HCT116 (cell line): ENCODE data around the gene RFTN1. TPM values are rescaled to one million over a fixed set of nuclear protein-coding genes. Genes with fewer than 3 reads are reported as not detected.

Source experiments
- ATAC-seq: fragments of 200-7000 bp; cut with Tn5 transposase; 2 replicates; pipeline ENCODE4 v1.9.1; 2020; ENCODE audit warnings: mild to moderate bottlenecking, moderate library complexity
- BruUV-seq: library from RNA; stranded (reverse); fragments of 400-500 nt; replicated peaks from 2 replicates; lab custom pipeline; 2021; lab: Mats Ljungman, UMichigan
- CTCF ChIA-PET: fragments of 300-600 bp; sonication (Branson Sonifier 250); formaldehyde crosslinking; loops from one replicate; lab custom pipeline; 2021; ENCODE audit warnings: antibody characterized with exemption; lab: Charles Lee
- POLR2A ChIA-PET: fragments of 300-600, 350-600 bp; sonication (Branson Sonifier 250); formaldehyde crosslinking; loops from one replicate; lab custom pipeline; 2021; ENCODE audit warnings: antibody characterized with exemption; lab: Charles Lee
- RAD21 ChIA-PET, 2 experiments: fragments of 300-600 bp; sonication (Branson Sonifier 250); formaldehyde crosslinking; loops; one replicate each; lab custom pipeline; 2023; ENCODE audit warnings: low total read pairs in 2 of 2; ENCODE audit not compliant: uncharacterized antibody in 2 of 2, unreplicated experiment in 2 of 2, low non-redundant PET in 1 of 2; lab: Charles Lee
- DNase-seq: peaks from one replicate; pipeline ENCODE4 v3.0.0-alpha.2; 2010; ENCODE audit warnings: low read depth, low spot score
- H2AFZ ChIP-seq: fragments of 200-600 bp; shearing (Covaris generic), sonication (generic); 2 replicates; pipeline ENCODE4 v1.6.1; 2017; ENCODE audit warnings: low read depth, mixed run types, mixed read lengths, antibody characterized with exemption, low read length; ENCODE audit not compliant: poor library complexity, severe bottlenecking
- H3K27ac ChIP-seq: 2 replicates; pipeline ENCODE4 v1.5.1; 2012; ENCODE audit warnings: low read depth, low read length
- H3K27me3 ChIP-seq: fragments of 200-600 bp; sonication (generic); 2 replicates; pipeline ENCODE4 v1.6.1; 2016; ENCODE audit warnings: mixed run types, low read length, mixed read lengths; ENCODE audit not compliant: insufficient read depth
- H3K36me3 ChIP-seq, 2 experiments: fragments of 200-500 bp in 1 of 2; fragments of 200-600 bp in 1 of 2; sonication (Bioruptor generic) in 1 of 2; sonication (generic) in 1 of 2; 2 replicates each; pipeline versions ENCODE4 v1.5.1 to v1.6.1; 2014 to 2016; ENCODE audit warnings: low read length in 2 of 2, inconsistent platforms in 1 of 2, mixed read lengths in 1 of 2, mixed run types in 1 of 2; ENCODE audit not compliant: insufficient read depth in 2 of 2, control insufficient read depth in 1 of 2
- H3K4me1 ChIP-seq, 2 experiments: fragments of 200-600 bp in 1 of 2; sonication (generic) in 1 of 2; 2 replicates each; pipeline versions ENCODE4 v1.5.1 to v1.6.1; 2012 to 2017; ENCODE audit warnings: low read length in 2 of 2, inconsistent platforms in 1 of 2, mild to moderate bottlenecking in 1 of 2, mixed read lengths in 1 of 2, mixed run types in 1 of 2, moderate library complexity in 1 of 2; ENCODE audit not compliant: insufficient read depth in 2 of 2, control insufficient read depth in 1 of 2
- H3K4me2 ChIP-seq: fragments of 200-600 bp; sonication (generic); 2 replicates; pipeline ENCODE4 v1.6.1; 2017; ENCODE audit warnings: mixed run types, low read length, mixed read lengths
- H3K4me3 ChIP-seq, 2 experiments: fragments of 200-600 bp in 1 of 2; sonication (generic) in 1 of 2; replicated peaks in 1 of 2; 2 replicates each; pipeline ENCODE4 v1.5.1; 2011 to 2016; ENCODE audit warnings: low read length in 2 of 2, control low read depth in 1 of 2, low read depth in 1 of 2, mild to moderate bottlenecking in 1 of 2, mixed read lengths in 1 of 2, mixed run types in 1 of 2
- H3K79me2 ChIP-seq: fragments of 200-600 bp; sonication (generic); 2 replicates; pipeline ENCODE4 v1.6.1; 2017; ENCODE audit warnings: mild to moderate bottlenecking, mixed run types, low read length, moderate library complexity, mixed read lengths; ENCODE audit not compliant: insufficient read depth
- H3K9ac ChIP-seq: fragments of 200-600 bp; sonication (generic); 2 replicates; pipeline ENCODE4 v1.6.1; 2016; ENCODE audit warnings: low read length, mixed read lengths
- H3K9me2 ChIP-seq: fragments of 200-600 bp; sonication (generic), shearing (Covaris generic); 2 replicates; pipeline ENCODE4 v1.6.1; 2017; ENCODE audit warnings: mixed run types, mild to moderate bottlenecking, moderate library complexity; ENCODE audit not compliant: insufficient read depth
- H3K9me3 ChIP-seq, 2 experiments: fragments of 200-500 bp in 1 of 2; fragments of 200-600 bp in 1 of 2; sonication (Bioruptor generic) in 1 of 2; sonication (generic) in 1 of 2; 2 replicates each; pipeline ENCODE4 v1.6.1; 2014 to 2017; ENCODE audit warnings: low read length in 2 of 2, mixed read lengths in 2 of 2, inconsistent platforms in 1 of 2, low read depth in 1 of 2, mild to moderate bottlenecking in 1 of 2, mixed run types in 1 of 2, moderate library complexity in 1 of 2; ENCODE audit not compliant: control insufficient read depth in 1 of 2, insufficient read depth in 1 of 2
- H4K20me1 ChIP-seq: fragments of 200-600 bp; sonication (generic), shearing (Covaris generic); 2 replicates; pipeline ENCODE4 v1.6.1; 2017; ENCODE audit warnings: mixed run types, mild to moderate bottlenecking, moderate library complexity; ENCODE audit not compliant: insufficient read depth
- CBX3 ChIP-seq: IDR thresholded peaks from 2 replicates; pipeline ENCODE4 v1.6.1; 2012; ENCODE audit warnings: low read depth
- CEBPB ChIP-seq: IDR thresholded peaks from 2 replicates; pipeline ENCODE4 v1.6.1; 2012; ENCODE audit warnings: low read depth
- CTCF ChIP-seq, 3 experiments: fragments of 200-600 bp in 1 of 3; sonication (generic) in 1 of 3; IDR thresholded peaks in 2 of 3; conservative IDR thresholded peaks in 1 of 3; 2 replicates each; pipeline ENCODE4 v1.5.1; 2012 to 2017; ENCODE audit warnings: low read depth in 2 of 3, low read length in 2 of 3, antibody characterized with exemption in 1 of 3, borderline replicate concordance in 1 of 3, control low read depth in 1 of 3, mild to moderate bottlenecking in 1 of 3, mixed read lengths in 1 of 3, mixed run types in 1 of 3, moderate library complexity in 1 of 3; ENCODE audit not compliant: insufficient read depth in 1 of 3
- EZH2 ChIP-seq: fragments of 200-600 bp; sonication (generic); IDR thresholded peaks from 2 replicates; pipeline ENCODE4 v1.6.1; 2017; ENCODE audit warnings: antibody characterized with exemption, mixed run types
- EZH2phosphoT487 ChIP-seq: fragments of 200-600 bp; IDR thresholded peaks from 2 replicates; pipeline ENCODE4 v1.6.1; 2018; ENCODE audit warnings: antibody characterized with exemption, borderline replicate concordance
- FOSL1 ChIP-seq: IDR thresholded peaks from 2 replicates; pipeline ENCODE4 v1.6.1; 2012; ENCODE audit warnings: low read depth
- JUND ChIP-seq: IDR thresholded peaks from 2 replicates; pipeline ENCODE4 v1.6.1; 2012
- MAX ChIP-seq: IDR thresholded peaks from 2 replicates; pipeline ENCODE4 v1.6.1; 2012
- POLR2A ChIP-seq: IDR thresholded peaks from 2 replicates; pipeline ENCODE4 v1.7.0; 2011; ENCODE audit warnings: borderline replicate concordance; ENCODE audit not compliant: insufficient read depth, insufficient read length; ENCODE audit errors: extremely low read depth
- POLR2AphosphoS5 ChIP-seq: IDR thresholded peaks from 2 replicates; pipeline ENCODE4 v1.6.1; 2011; ENCODE audit warnings: mild to moderate bottlenecking, low read depth, low read length, moderate library complexity
- RAD21 ChIP-seq: IDR thresholded peaks from 2 replicates; pipeline ENCODE4 v1.6.1; 2012; ENCODE audit warnings: low read depth, mild to moderate bottlenecking
- REST ChIP-seq: IDR thresholded peaks from 2 replicates; pipeline ENCODE4 v1.6.1; 2012; ENCODE audit warnings: low read depth
- SRF ChIP-seq: IDR thresholded peaks from 2 replicates; pipeline ENCODE4 v1.6.1; 2012; ENCODE audit warnings: low read depth
- YY1 ChIP-seq: IDR thresholded peaks from 2 replicates; pipeline ENCODE4 v1.6.1; 2011; ENCODE audit warnings: low read length, low read depth, moderate library complexity, mild to moderate bottlenecking; ENCODE audit not compliant: insufficient replicate concordance; ENCODE audit errors: extremely low read depth
- ZFX ChIP-seq: fragments of 450-650 bp; IDR thresholded peaks from 2 replicates; pipeline ENCODE4 v1.6.1; 2017
- intact Hi-C: fragments of 100-400 bp; cut with micrococcal nuclease; formaldehyde crosslinking; loops from 2 replicates; pipeline ENCODE4 v1.10.0; 2022
- total RNA-seq: library from RNA; stranded (reverse); gene quantifications from one replicate; pipeline ENCODE4 v1.2.1, GENCODE V29; 2021; ENCODE audit not compliant: unreplicated experiment

RFTN1 gene
- total RNA-seq, 1 experiment from 2014 or later, result 3.9 TPM

- TF ChIP-seq YY1, result no peak
- TF ChIP-seq POLR2A, result no peak
- no peak for TF ChIP-seq ZFX
- no peak for TF ChIP-seq CTCF (IDR thresholded peaks at IDR 0.05 in 2 of 3, conservative IDR thresholded peaks at IDR 0.05 in 1 of 3; ENCODE audit: borderline replicate concordance in 1 of 3, insufficient read depth in 1 of 3, low read depth in 2 of 3, low read length in 2 of 3)
- TF ChIP-seq SRF, result no peak
- TF ChIP-seq EZH2phosphoT487, result no peak
- TF ChIP-seq JUND, result no peak
- TF ChIP-seq REST, result no peak
- TF ChIP-seq MAX, result no peak
- TF ChIP-seq POLR2AphosphoS5, result no peak
- no peak for TF ChIP-seq FOSL1
- no peak for TF ChIP-seq CEBPB
- no peak for TF ChIP-seq EZH2
- no peak for TF ChIP-seq CBX3
- no peak for TF ChIP-seq RAD21
- peaks cover 0 to 6% of the 10 kb centered on the region in 2 experiments; a peak in 2 of 4 replicates for H3K4me1 ChIP-seq
- no peaks in the 10 kb centered on the region for H3K9me2 ChIP-seq
- CTCF ChIA-PET, result no interaction called here
- no peaks in the 10 kb centered on the region for H3K9me3 ChIP-seq
- no peak for DNase-seq
- ATAC-seq, result no peak
- no peaks in the 10 kb centered on the region for H3K79me2 ChIP-seq
- H3K27me3 ChIP-seq, result no peaks in the 10 kb centered on the region
- no peak overlapping the region for H3K27ac ChIP-seq
- no peak overlapping the region for H2AFZ ChIP-seq
- H4K20me1 ChIP-seq, result no peaks in the 10 kb centered on the region
- H3K36me3 ChIP-seq, result no peaks in the 10 kb centered on the region
- no peak overlapping the region for H3K9ac ChIP-seq
- intact Hi-C loops, result no loop called here
- no TSS peak for BruUV-seq
- POLR2A ChIA-PET, result no interaction called here
- no peak overlapping the region for H3K4me3 ChIP-seq
- RAD21 ChIA-PET, result no interaction called here
- H3K4me2 ChIP-seq, result no peak overlapping the region
These were observed 5.3 kb downstream of the RFTN1 start for GRCh38 chr3:16508243-16508578.
